NCI-H1436 treated with DMSO at 0.1 percent for 48 hours (cell line): ENCODE results near the gene BSN.
"Not testable (repeated sequence)": the region's sequence is repeated elsewhere in the genome, so short reads cannot be mapped to it uniquely, and the experiment has no call there.

ENCODE experiments used
- DNase-seq: peaks from one replicate; lab custom pipeline; 2025; lab: John Stamatoyannopoulos, UW

BSN gene

DNA sequence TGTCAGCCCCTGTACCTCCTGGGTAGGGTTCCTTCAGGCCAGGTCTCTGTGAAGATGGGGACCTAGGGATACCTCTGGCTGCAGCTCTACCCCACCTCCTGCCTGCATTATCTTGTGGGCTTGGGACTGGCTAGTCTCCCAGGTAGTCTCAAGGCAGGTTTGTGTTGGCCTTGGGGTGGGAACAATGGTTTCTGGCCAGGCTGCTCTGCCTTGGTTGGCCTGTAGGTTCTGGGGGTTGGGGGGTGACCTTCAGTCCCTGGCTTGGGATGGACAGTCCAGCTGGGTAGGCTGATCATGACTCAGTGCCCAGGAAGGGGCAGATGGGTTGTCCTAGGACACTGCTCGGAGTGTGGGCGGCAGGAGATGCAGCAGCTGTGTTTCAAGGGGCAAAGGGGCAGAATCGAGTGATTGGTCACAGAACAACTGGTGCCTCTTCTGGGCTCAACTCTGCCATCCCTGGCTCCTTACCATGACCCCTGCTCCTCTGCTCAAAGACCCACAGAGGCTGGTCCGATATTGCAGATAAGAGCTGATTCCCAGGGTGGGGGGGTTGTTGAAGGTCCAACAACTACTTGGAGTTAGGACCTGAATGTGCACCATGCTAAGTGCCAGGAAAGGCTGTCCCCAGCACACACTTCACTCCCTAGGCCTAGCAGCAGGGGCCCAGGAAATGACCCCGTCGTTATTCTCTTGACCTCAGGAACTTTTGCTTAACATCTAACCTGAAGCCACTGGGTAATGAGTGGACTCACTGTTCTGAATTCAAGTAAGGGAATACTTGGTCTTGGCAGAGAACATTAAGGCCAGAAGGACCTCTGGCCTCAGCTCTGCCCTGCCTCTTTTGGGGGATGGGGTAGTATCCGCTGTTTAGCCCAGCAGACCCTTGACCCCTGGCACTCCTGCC lies 18.1 kb upstream of the BSN start:
- no peak for DNase-seq

DNA sequence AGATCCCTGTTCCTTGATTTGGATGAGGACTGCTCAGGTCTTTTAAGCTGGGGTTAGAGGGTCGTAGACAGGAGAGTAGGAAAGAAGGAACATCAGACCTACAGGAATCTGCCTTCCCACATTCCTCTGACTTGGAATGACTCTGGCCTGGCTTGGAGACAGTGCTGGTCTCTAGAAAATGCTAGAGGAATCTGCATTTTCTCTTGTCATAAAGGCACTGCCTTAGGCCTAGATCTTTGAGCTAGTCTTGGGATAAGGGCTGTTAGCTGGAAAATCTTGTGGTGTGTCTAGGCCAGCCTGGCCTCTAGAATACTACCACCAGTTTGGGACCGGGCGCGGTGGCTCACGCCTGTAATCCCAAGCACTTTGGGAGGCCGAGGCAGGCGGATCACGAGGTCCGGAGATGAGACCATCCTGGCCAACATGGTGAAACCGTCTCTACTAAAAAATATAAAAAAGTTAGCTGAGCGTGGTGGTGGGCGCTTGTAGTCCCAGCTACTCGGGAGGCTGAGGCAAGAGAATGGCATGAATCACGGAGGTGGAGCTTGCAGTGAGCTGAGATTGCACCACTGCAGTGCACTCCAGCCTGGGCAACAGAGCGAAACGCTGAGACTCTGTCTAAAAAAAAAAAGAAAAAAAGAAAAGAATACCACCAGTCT lies 17.3 kb upstream of the BSN start:
- no peak for DNase-seq

DNA sequence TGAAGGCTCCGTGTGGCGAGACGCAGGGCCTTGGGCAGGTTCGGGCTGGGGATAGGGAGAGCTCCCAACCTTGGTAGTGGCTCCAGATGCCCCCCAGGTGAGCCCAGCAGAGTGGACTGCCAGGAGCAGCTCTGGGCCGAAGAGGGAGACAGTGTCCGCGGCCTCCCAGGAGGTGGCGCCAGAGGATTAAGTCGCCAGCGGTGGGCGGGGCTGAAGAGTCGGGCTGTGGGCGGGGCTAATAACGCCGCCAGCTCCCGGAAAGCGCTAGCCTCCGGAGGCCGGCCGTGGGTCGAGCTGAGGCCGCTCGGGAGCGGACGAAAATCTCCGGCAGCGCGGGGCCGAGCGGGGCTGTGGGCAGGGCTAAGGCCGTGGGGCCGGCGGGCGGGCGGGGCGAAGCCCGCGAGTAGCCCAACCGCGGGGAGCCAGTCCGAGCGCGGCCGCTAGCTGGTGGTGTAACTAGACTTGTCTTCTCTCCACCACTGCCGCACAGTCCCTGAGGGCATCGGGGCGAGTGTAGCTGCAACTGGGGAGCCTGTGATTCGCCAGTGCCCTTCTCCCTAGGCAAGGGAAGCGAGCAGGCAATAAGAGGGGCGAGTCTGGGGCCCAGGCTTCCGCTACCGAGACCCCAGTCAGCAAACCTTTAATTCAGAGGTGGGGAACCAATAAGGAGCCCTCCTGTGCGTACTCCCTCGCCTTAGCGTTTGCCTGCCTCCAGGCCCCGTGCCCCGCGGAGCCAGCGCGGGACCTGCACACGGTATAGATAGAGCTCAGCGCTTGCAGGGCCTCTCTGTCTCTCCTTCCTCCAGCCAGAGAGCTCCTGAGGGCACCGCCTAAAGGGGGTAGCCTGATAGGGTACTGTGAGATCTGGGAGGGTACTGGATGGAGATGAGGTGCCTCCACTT lies 14.4 kb upstream of the BSN start:
- DNase-seq: peak; percentile 30

DNA sequence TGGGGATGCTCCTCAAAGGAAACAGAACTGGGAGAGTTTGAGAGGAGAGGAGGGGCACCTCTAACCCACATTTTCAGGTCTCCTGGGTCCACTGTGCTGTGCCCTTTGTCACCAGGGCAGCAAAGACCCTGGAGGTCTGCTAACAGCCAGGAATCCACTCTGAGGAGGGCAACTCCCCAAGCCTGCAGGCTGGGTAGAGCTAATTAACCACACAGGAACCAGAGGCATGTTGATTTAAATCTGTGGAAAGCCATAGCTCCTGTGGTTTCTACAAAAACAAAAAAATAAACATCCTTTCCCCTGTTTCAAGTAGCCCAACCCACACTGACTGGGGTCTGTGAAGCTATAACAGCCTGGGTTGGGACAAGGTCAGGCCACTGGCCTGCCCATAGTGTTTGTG lies 2.2 kb upstream of the BSN start:
- DNase-seq: no peak

DNA sequence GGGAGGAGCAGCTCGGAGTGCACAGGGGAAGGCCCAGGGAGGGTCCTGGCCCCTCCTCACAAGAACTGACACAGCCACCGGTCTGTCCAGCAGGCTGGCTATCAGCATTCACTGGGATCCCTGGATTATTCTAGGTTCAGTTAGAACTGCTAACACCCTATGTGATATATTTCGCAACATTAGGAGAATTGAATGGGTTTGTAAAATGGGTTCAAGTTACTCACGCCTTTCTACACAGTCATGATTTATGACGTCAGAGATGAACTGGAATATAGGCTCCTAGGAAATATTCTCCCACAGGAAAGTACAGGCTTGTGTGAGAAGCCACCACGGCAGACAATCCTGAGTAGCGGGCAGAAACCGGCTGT lies 969 bp upstream of the BSN start:
- DNase-seq: no peak

DNA sequence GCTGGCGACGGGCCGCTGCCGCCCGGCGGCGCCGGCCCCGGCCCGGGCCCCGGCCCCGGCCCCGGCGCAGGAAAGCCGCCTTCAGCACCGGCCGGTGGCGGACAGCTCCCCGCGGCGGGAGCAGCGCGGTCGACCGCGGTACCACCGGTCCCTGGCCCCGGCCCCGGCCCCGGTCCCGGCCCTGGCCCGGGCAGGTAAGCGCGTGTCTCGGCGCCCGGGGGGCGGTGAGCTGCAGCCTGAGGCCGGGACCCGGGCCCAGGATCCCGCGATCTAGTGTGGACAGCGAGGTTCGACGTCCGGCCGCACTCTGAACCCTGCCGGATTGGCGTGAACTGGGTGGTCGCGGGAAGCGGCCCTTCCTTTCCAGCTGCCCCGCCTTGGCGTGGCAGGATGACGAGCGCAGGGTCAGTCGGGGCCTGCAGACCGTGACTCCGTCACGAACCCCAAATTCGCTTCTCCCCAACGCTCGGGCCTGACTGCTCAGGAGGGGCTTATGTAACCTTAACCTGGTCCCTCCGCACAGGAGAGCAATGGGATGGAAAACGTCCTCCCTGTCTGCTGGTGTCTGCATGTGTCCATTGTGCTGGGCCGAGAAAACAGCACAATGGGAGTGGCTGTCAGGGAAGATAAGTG lies 472 bp downstream of the BSN start:
- DNase-seq: no peak

DNA sequence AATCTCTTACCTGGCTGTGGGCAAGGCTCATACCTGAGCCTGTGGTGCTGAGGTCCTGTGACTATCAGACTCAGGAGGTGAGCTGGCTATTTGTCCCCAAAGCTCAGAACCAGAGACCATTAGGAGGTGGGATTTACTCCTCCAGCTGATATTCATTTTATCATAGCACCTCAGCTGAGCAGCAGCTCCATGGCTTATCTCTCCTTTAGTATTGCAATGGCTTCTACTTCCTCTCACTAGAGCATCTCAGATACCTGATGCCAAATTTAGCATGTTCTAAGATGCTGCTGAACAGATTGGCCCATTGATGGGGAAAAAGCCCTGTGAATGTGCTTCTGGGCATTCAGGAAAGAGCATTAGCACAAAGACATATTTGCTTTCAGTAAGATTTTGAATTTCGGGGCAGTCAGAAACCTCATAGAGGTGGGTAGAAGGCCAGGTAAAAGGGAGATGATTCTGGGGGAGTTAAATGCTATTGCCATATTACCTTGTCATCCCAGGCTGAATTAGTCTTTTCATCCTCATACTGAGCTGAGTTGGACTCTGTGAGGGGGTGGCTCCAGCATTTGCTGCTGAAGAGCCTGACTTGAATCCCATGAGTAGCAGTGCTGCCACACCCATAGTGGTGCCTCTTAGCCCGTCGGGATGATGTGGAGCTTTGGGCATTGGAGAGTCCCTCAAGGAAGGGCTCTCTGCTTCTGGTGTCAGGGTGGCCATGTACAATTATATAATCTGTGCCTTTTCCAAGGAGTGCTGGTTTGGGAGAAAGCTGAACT lies 2.4 kb downstream of the BSN start:
- DNase-seq: no peak

DNA sequence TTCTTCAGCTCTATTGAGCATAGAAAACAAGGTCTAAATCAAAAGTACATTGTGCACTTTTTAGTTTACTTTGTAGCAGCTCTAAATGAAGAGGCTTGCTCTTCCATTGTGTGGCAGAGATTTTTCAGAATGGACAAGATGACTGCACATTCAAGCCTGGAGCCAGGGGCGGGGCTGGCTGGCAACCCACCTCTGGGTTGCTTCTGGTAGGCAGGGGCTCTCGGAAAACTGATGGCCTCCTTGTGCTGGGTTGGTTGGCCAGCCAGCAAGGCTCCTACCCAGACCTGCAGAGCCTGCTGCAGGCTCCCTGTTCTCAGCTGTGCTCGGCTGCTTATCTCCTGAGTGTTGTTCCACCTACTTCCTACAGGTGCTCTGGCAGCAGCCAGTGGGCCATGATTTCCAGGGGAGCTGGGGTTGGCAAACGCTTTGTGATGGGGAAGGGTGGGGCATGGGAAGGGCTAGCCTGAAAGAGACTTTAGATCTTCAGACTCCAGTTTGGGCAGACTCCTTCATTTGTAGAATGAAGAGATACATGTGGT lies 8.8 kb downstream of the BSN start:
- DNase-seq: no peak

DNA sequence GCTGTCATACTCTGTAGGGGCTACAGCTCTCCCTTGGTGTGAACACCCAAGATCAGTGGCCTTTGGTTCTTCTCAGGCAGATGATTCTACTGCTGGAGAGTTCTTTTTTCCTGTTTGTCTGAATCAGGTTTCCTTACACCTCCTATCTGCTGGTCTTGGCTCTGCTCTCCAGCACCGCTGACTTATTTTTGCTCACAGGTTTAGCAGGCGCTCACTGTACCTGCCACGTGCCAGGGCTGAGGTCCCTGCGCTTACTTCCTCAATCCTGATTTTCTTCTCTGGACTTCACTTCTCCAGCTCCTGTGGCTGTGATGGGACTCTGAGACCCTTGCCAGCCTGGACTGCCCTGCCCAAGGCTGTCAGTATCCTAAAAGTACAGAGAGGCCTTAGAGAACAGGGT lies 9.5 kb downstream of the BSN start:
- no peak for DNase-seq

DNA sequence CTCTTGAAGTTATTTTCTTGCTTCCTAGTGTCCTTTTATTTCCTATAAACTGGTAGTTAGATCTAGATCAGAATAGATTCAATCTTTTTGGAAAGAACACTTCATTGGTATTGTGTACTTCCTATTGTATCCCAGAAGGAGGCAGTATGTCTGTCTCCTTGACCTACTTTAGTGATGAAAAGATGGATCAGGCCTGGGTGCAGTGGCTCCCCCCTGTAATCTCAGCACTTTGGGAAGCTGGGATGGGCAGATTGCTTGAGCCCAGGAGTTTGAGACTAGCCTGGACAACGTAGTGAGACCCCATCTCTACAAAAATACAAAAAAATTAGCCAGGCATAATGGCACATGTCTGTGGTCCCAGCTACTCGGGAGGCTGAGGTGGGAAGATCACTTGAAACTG lies 12.0 kb downstream of the BSN start:
- DNase-seq: no peak

DNA sequence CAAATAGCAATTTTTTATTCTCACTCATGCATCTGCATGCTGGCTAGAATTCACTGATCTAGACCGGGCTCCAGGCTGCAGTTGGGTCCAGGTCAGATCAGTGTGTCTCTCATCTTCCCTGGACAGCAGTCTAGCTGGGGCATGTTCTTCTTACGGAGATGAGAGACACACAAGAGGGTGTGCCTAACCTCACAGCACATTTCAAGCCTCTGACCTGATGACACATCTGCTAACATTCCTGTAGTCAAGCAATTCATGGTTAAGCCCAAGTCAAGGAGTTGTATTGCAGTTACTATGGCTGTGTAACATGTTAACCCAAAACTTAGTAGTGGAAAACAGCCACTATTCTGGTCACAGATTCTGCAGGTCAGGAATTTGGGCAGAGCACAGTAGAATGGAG lies 13.1 kb downstream of the BSN start:
- DNase-seq: no peak

DNA sequence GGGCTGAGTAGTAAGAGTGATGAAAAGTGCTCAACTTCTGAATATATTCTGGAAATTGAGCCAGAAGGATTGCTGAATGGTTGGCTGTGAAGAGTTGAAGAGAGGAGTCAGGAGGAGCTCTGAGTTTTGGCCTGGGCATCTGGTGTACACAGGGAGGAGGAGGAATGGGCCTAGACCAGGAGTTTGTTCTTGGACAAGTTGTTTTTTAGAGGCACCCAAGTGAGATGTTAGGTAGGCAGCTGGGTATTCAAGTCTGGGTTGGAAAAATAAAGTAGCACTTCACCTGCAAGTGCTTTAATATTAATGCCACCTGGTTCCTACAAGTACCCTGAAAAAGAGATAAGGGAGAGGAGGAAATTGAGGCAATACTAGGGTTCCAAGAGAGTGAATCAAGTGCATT lies 14.7 kb downstream of the BSN start:
- DNase-seq: no peak

DNA sequence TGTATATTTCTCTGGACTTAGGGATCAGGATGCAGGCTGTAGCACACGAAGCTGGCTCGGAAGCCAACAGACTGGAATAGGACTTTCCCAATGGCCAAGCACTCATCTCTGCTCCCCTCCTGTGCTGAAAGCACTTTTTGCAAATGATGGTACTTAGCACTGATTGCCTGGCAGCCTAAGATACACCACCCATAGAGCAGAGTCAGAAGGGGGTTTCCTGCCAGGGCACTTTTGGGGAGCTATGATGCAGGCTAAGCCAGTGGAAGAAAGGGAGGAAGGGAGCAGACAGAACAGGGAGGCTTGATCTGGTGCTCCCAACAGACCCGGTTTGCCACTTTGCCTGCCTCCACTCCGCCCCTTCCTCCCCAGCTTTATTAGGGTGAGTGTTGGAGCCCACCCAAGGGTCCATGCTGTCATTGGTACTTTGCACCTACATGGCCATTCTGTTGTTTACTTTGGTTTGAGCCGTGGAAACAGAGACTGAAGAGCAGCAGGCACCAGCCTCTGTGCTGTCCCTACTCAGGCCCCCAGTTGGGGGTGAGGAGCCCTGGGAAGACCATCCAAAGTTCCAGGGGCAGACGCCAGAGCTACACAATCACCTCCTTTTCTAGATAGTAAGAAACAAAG lies 15.9 kb downstream of the BSN start:
- DNase-seq: no peak

DNA sequence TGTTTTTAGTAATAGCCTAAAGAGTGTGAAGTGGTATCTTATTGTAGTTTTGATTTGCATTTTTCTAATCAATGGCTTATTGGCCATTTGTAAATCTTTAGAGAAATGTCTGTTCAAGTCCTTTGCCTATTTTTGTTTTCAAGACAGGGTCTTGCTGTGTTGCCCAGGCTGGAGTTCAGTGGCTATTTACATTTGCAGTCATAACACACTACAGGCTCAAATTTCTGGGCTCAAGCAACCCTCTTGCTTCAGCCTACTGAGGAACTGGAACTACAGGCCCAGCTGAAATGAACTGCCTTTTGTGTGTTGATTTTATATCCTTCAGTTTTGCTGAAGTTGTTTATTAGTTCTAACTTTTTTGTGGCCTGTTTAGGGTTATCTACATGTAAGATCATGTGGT lies 27.9 kb downstream of the BSN start:
- DNase-seq: no peak

DNA sequence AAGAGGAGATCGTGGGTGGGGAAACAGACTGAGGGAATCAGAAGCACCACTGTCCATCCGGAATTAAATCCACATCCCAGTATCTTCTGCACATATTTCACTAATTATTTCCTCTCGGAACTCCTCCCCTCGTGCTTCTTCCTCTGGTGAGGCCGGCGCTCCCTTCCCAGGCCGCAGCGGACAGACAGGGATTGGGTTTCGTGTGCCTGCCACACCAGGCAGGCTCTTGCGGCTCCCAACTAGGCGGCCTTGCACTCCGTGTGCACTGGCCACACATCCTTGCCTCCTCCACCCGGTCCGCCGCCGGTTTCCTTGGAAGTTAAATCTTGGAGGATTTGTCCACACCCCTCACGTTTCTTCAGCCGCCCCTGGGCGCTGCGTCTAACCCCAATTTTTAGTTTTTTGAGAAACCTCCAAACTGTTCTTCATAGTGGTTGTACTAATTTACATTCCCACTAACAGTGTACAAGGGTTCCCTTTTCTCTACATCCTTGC lies 31.0 kb downstream of the BSN start:
- DNase-seq: not testable (repeated sequence)

DNA sequence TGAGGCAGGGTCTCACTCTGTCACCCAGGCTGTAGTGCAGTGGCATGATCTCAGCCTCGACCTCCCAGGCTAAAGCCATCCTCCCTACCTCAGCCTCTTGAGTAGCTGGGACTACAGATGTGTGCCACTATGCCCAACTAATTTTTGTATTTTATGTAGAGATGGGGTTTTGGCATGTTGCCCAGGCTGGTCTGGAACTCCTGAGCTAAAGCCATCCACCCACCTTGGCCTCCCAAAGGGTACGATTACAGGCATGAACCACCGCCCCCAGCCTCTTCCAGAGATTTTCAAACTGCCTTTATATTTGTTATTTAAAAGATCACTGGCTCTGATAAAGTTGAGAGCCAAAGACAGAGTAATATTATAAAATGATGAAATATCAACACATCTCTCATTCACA lies 37.3 kb downstream of the BSN start:
- DNase-seq: no peak

DNA sequence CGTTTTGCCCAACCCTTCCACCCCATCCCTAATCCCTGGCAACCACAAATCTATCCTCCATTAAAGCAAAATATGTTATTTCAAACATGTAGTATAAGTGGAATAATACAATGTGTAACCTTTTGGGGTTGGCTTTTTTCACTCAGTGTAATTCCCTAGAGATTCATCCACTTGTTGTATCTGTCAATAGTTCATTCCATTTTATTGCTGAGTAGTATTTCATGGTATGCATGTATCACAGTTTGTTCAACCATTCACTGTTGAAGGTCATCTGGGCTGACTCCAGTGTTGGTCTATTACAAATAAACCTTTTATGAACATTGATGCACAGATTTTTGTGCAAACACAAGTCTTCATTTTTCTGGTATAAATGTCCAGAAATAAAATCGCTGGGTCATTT lies 38.8 kb downstream of the BSN start:
- DNase-seq: no peak

DNA sequence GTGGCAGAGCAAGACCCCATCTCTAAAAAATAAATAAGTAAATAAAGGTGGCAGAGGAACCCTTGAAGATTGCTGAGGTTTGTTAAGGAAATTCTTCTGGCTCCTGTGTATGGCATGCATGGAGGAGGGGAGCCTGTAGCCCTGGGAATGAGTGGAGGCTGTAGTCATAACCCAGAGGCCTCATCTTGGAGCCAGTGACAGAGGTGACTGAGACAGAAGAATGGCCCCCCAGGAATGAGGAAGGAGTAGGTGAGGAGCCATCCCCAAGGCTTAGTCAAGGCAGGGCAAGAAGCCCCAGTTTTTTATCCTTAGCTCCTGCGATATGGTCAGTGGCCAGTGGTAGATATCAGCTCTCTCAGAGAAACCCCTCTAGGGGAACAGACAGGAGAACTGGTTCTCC lies 46.5 kb downstream of the BSN start:
- DNase-seq: no peak

DNA sequence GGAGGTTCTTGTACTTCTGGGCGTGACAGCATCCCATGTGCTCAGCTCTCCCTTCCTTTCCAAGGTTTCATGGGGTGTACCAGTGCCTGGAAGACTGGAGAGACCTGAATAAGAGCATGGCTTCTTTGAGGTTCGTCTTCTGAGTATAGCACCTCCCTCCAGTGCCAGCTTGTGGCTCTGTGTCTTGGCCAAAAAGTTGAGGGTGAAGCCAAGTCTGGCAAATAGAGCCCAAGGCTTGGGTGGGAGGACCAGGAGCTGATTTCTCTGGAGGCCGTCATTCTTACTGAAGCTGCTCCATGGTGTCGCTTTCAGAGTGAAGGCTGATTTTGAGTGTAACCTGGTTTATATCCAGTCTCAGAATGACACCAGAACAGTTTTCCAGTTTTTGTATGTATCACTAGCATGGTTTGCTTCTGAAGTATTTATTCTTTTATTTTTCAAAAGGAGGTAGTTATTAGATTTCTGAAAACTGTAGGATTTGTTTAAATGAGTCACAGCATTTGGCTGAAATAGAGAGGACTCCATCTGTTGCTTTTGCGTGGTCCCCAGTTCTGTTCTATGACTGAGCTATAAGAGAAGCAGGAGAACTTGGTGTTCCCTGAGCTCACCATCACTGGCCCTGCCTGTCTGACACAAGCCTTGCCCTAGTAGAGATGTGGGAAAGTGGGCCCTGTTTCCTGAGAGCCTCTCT lies 47.2 kb downstream of the BSN start:
- DNase-seq: no peak

DNA sequence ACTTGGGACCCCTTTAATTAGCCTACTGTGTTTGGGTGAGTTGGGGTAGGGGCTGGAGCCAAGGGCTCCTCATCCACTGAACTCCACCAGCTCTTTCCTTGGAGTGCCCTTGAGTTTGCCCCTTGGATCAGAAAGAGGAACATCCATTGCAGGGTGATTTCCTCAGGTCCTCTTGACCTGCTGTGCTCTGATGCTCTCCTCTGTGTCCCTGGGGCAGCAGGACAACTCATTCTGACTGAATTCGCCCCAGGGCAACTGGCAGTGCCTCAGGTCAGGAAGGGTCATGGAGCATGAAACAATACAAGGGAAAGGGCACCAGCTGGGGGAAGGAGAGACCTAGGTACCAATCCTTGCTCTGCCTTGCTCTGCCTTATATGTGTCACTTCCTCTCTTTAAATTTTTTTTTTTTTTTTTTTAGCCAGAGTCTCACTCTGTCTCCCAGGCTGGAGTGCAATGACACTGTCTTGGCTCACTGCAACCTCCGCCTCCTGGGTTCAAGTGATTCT lies 47.8 kb downstream of the BSN start:
- DNase-seq: no peak
